Type B pancreatic cell (in vitro differentiated cells): ENCODE results near the gene BRD4. TPM values are rescaled to one million over a fixed set of nuclear protein-coding genes. Genes with fewer than 3 reads are reported as not detected.

ENCODE experiments used
- DNase-seq: peaks from one replicate; pipeline ENCODE4 v3.0.0; 2021; ENCODE audit warnings: mixed read lengths; ENCODE audit not compliant: unreplicated experiment; ENCODE audit errors: extremely low spot score
- H3K27ac Mint-ChIP-seq: 2 replicates; pipeline ENCODE4 v1.8.0; 2021; ENCODE audit warnings: mild to moderate bottlenecking, mixed read lengths
- H3K27me3 Mint-ChIP-seq: 2 replicates; pipeline ENCODE4 v1.8.0; 2021; ENCODE audit warnings: mixed read lengths
- H3K36me3 Mint-ChIP-seq: 2 replicates; pipeline ENCODE4 v1.8.0; 2021; ENCODE audit warnings: mixed read lengths
- H3K4me1 Mint-ChIP-seq: one replicate; pipeline ENCODE4 v1.8.0; 2021; ENCODE audit warnings: mixed read lengths; ENCODE audit not compliant: unreplicated experiment
- H3K4me3 Mint-ChIP-seq: 2 replicates; pipeline ENCODE4 v1.8.0; 2021; ENCODE audit warnings: mild to moderate bottlenecking, mixed read lengths
- H3K9me3 Mint-ChIP-seq: 2 replicates; pipeline ENCODE4 v1.8.0; 2021; ENCODE audit warnings: mixed read lengths
- CTCF ChIP-seq: fragments of 200-600 bp; sonication (generic); conservative IDR thresholded peaks from 2 replicates; pipeline ENCODE4 v1.5.0; 2021; ENCODE audit warnings: antibody characterized with exemption, mild to moderate bottlenecking
- total RNA-seq: library from RNA; stranded (reverse); gene quantifications from 2 replicates; pipeline ENCODE4 v1.2.1, GENCODE V29; 2021; ENCODE audit warnings: low replicate concordance

The BRD4 gene
- total RNA-seq, 1 donor from 2014 or later, result 123 TPM

DNA sequence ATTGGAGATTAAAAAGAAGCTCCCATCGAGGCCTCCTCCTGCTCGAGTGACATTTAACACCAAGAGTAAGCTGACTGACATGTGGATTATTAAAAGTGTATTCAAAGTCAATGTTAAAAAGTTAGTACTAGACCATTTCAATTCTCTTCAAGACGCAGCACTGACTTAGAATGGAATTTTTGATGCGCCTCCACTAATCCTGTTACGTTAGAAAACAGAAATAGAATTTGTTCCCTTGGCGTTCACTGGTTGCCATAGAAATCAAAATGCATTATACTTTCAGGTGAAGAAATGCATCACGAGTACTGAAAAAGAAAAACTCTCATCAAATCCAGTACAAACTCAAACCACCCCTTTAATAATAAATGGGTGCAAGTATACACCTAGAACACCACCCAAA is 42.2 kb downstream of the BRD4 start:
- peaks cover 8% of the 10 kb centered on the region for H3K36me3 Mint-ChIP-seq
- H3K4me3 Mint-ChIP-seq, result no peak overlapping the region
- no peak for TF ChIP-seq CTCF
- H3K27me3 Mint-ChIP-seq, result no peaks in the 10 kb centered on the region
- peaks cover 69% of the 10 kb centered on the region for H3K4me1 Mint-ChIP-seq
- H3K27ac Mint-ChIP-seq, result peak overlapping the region; percentile 27
- no peaks in the 10 kb centered on the region for H3K9me3 Mint-ChIP-seq
- no peak for DNase-seq

GRCh38 chr19:15289673-15290072 is 42.7 kb downstream of the BRD4 start:
- H3K4me1 Mint-ChIP-seq, result peaks cover 69% of the 10 kb centered on the region
- peaks cover 4% of the 10 kb centered on the region for H3K36me3 Mint-ChIP-seq
- H3K4me3 Mint-ChIP-seq, result no peak overlapping the region
- TF ChIP-seq CTCF, result no peak
- no peak for DNase-seq
- H3K9me3 Mint-ChIP-seq, result no peaks in the 10 kb centered on the region
- H3K27ac Mint-ChIP-seq, result no peak overlapping the region
- H3K27me3 Mint-ChIP-seq, result no peaks in the 10 kb centered on the region

GRCh38 chr19:15288146-15288963 is 44.0 kb downstream of the BRD4 start:
- TF ChIP-seq CTCF, result peak; percentile 41
- Mint-ChIP-seq H3K4me3 (peak overlapping the region; percentile 45), H3K36me3 (peaks cover 4% of the 10 kb centered on the region), H3K27ac (peak overlapping the region; percentile 56), H3K4me1 (peaks cover 73% of the 10 kb centered on the region), H3K27me3 (no peaks in the 10 kb centered on the region), H3K9me3 (no peaks in the 10 kb centered on the region)
- no peak for DNase-seq

GRCh38 chr19:15287496-15287895 is 44.8 kb downstream of the BRD4 start:
- Mint-ChIP-seq H3K27me3 (no peaks in the 10 kb centered on the region), H3K27ac (peak overlapping the region; percentile 22), H3K4me3 (no peak overlapping the region), H3K36me3 (peaks cover 4% of the 10 kb centered on the region), H3K4me1 (peaks cover 82% of the 10 kb centered on the region), H3K9me3 (no peaks in the 10 kb centered on the region)
- TF ChIP-seq CTCF, result no peak
- no peak for DNase-seq

DNA sequence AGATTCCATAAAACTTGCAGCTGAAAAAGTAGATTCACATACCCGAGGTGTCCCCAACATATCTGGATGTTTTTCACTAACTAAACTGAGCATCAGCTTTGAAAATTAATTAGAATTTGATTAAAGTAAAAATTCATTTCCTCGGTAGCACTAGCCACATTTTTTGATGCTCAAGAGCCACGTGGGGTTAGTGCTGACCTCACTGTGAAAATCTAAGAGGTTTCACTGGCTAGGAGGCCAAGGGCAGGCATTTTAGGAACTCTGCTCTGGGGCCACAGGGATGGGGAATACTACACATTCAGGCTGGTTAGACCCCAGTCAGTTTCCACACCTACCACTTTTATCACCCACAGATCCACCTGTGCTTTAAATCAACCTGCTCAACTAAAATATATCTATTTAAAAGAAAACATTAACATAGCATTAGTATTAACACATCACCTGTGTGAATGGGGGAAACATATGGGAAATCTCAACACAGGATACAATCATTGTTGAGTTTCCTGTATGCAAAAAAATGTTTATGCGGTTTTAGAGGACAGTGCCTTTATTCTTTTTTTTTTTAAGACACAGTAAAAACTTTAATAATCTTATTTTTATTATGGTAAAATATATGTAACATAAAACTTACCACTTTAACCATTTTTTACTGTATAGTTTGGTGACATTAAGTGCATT is 45.5 kb downstream of the BRD4 start:
- H3K9me3 Mint-ChIP-seq, result no peaks in the 10 kb centered on the region

More for the DNA sequence above, 45.5 kb downstream of the BRD4 start:
- no peaks in the 10 kb centered on the region for H3K27me3 Mint-ChIP-seq
- no peak for DNase-seq
- peaks cover 83% of the 10 kb centered on the region for H3K4me1 Mint-ChIP-seq
- no peak overlapping the region for H3K27ac Mint-ChIP-seq
- TF ChIP-seq CTCF, result no peak
- no peaks in the 10 kb centered on the region for H3K36me3 Mint-ChIP-seq
- H3K4me3 Mint-ChIP-seq, result no peak overlapping the region
